MCF 10A (cell line): ENCODE data around the gene PREB. TPM values are rescaled to one million over a fixed set of nuclear protein-coding genes. Genes with fewer than 3 reads are reported as not detected.

Source experiments
- BruUV-seq: library from RNA; stranded (reverse); fragments of 400-500 nt; replicated peaks from 2 replicates; lab custom pipeline; 2021; lab: Mats Ljungman, UMichigan
- CTCF ChIA-PET: fragments of 300-600 bp; sonication (Branson Sonifier 250); formaldehyde crosslinking; extraction: SDS; loops from one replicate; lab custom pipeline; 2021; ENCODE audit warnings: antibody characterized with exemption, inconsistent platforms; lab: Yijun Ruan, JAX
- POLR2A ChIA-PET: fragments of 300-600, 350-650 bp; sonication (Branson Sonifier 250); formaldehyde crosslinking; extraction: SDS; loops from one replicate; lab custom pipeline; 2020; ENCODE audit warnings: antibody characterized with exemption, inconsistent platforms; lab: Yijun Ruan, JAX
- DNase-seq: peaks from one replicate; pipeline ENCODE4 v3.0.0-alpha.2; 2018; ENCODE audit not compliant: unreplicated experiment
- H3K27ac Mint-ChIP-seq: one replicate; pipeline ENCODE4 v1.8.0; 2022; ENCODE audit warnings: mild to moderate bottlenecking, low read depth, mixed read lengths; ENCODE audit not compliant: unreplicated experiment
- H3K27me3 Mint-ChIP-seq: one replicate; pipeline ENCODE4 v1.8.0; 2022; ENCODE audit warnings: mixed read lengths; ENCODE audit not compliant: insufficient read depth, unreplicated experiment
- H3K36me3 Mint-ChIP-seq: one replicate; pipeline ENCODE4 v1.8.0; 2022; ENCODE audit warnings: mild to moderate bottlenecking, moderate library complexity, mixed read lengths; ENCODE audit not compliant: insufficient read depth, unreplicated experiment
- H3K4me1 Mint-ChIP-seq: one replicate; pipeline ENCODE4 v1.8.0; 2022; ENCODE audit warnings: mixed read lengths; ENCODE audit not compliant: insufficient read depth, unreplicated experiment
- H3K4me3 Mint-ChIP-seq: one replicate; pipeline ENCODE4 v1.8.0; 2022; ENCODE audit warnings: mild to moderate bottlenecking, moderate library complexity, mixed read lengths; ENCODE audit not compliant: unreplicated experiment
- H3K9me3 Mint-ChIP-seq: one replicate; pipeline ENCODE4 v1.8.0; 2022; ENCODE audit warnings: mixed read lengths; ENCODE audit not compliant: unreplicated experiment
- CTCF ChIP-seq: fragments of 200-600 bp; IDR thresholded peaks from one replicate; pipeline ENCODE4 v1.8.0; 2022; ENCODE audit warnings: antibody characterized with exemption, mild to moderate bottlenecking; ENCODE audit not compliant: unreplicated experiment
- intact Hi-C: fragments of 100-400 bp; cut with micrococcal nuclease; formaldehyde crosslinking; loops from 2 replicates; pipeline ENCODE4 v1.14.1; 2022
- total RNA-seq: library from RNA; stranded (reverse); gene quantifications from 2 replicates; pipeline ENCODE4 v1.2.3, GENCODE V29; 2022

PREB gene
- total RNA-seq, 1 experiment from 2014 or later: 68.5 TPM

DNA sequence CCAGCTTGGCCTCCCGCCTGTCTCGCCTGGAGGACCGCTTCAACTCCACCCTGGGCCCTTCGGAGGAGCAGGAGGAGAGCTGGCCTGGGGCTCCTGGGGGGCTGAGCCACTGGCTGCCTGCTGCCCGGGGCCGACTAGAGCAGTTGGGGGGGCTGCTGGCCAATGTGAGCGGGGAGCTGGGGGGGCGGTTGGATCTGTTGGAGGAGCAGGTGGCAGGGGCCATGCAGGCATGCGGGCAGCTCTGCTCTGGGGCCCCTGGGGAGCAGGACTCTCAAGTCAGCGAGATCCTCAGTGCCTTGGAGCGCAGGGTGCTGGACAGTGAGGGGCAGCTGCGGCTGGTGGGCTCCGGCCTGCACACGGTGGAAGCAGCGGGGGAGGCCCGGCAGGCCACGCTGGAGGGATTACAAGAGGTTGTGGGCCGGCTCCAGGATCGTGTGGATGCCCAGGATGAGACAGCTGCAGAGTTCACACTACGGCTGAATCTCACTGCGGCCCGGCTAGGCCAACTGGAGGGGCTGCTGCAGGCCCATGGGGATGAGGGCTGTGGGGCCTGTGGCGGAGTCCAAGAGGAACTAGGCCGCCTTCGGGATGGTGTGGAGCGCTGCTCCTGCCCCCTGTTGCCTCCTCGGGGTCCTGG lies 51.5 kb downstream of the PREB start:
- BruUV-seq: no TSS peak

DNA sequence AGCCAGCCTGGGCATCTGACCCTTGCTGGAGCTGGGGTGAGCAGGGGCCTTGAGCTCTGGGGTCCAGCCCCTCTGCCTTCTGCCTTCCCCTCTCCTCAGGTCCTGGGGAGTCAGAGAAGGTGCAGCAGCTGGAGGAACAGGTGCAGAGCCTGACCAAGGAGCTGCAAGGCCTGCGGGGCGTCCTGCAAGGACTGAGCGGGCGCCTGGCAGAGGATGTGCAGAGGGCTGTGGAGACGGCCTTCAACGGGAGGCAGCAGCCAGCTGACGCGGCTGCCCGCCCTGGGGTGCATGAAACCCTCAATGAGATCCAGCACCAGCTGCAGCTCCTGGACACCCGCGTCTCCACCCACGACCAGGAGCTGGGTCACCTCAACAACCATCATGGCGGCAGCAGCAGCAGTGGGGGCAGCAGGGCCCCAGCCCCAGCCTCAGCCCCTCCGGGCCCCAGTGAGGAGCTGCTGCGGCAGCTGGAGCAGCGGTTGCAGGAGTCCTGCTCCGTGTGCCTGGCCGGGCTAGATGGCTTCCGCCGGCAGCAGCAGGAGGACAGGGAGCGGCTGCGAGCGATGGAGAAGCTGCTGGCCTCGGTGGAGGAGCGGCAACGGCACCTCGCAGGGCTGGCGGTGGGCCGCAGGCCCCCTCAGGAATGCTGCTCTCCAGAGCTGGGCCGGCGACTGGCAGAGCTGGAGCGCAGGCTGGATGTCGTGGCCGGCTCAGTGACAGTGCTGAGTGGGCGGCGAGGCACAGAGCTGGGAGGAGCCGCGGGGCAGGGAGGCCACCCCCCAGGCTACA lies 52.3 kb downstream of the PREB start:
- H3K9me3 Mint-ChIP-seq: no peaks in the 10 kb centered on the region
- H3K4me1 Mint-ChIP-seq: peaks cover 18% of the 10 kb centered on the region
- peaks cover 12% of the 10 kb centered on the region for H3K27me3 Mint-ChIP-seq
- H3K27ac Mint-ChIP-seq: no peak overlapping the region
- ChIA-PET POLR2A (interaction anchor here (0.8 to 3.3 kb wide), 6 partner anchors 11 to 240 kb away, joined by 3 to 18 read pairs (median 4); partner anchors contain the start of genes AGBL5, ATRAID, OST4 and SLC5A6), CTCF (interaction anchor here (0.6 to 2.1 kb wide), 9 partner anchors 9 to 211 kb away, joined by 3 to 8 read pairs (median 3); no protein-coding TSS in a partner anchor)
- no peak overlapping the region for H3K4me3 Mint-ChIP-seq
- no TSS peak for BruUV-seq
- intact Hi-C loops: no loop called here
- DNase-seq: no peak
- no peaks in the 10 kb centered on the region for H3K36me3 Mint-ChIP-seq
- no peak for TF ChIP-seq CTCF

More for the DNA sequence above, 51.5 kb downstream of the PREB start:
- Mint-ChIP-seq H3K36me3 (no peaks in the 10 kb centered on the region), H3K4me1 (peaks cover 14% of the 10 kb centered on the region), H3K27me3 (peaks cover 5% of the 10 kb centered on the region), H3K27ac (no peak overlapping the region), H3K9me3 (no peaks in the 10 kb centered on the region), H3K4me3 (no peak overlapping the region)
- ChIA-PET CTCF (interaction anchor here (0.6 to 2.1 kb wide), 6 partner anchors 13 to 197 kb away, joined by 3 to 8 read pairs (median 3); no protein-coding TSS in a partner anchor), POLR2A (interaction anchor here (0.9 to 3.3 kb wide), 7 partner anchors 11 to 238 kb away, joined by 3 to 18 read pairs (median 4); partner anchors contain the start of genes AGBL5, ATRAID, OST4 and PREB)
- DNase-seq: no peak
- TF ChIP-seq CTCF: no peak
- intact Hi-C loops: no loop called here

Other genes starting within 250 kb of the PREB start
- gene MAPRE3, start 164.0 kb downstream of the PREB start, total RNA-seq: 18.0 and 26.0 TPM in 2 replicates
- gene TMEM214, start 101.7 kb downstream of the PREB start, total RNA-seq: 118 and 138 TPM in 2 replicates
- gene AGBL5, start 83.0 kb downstream of the PREB start, total RNA-seq: 18.9 and 22.7 TPM in 2 replicates
- gene OST4, start 63.0 kb downstream of the PREB start, total RNA-seq: 257 and 340 TPM in 2 replicates
- gene EMILIN1, start 56.0 kb downstream of the PREB start, total RNA-seq: 0.20 and 0.21 TPM in 2 replicates
- gene KHK, start 47.9 kb downstream of the PREB start, total RNA-seq: 1.7 and 2.6 TPM in 2 replicates
- 10.9 and 12.9 TPM in 2 replicates for gene CGREF1, start 15.5 kb downstream of the PREB start, total RNA-seq
- not detected in 2 replicates for gene ABHD1, start 10.8 kb downstream of the PREB start, total RNA-seq
- gene PRR30, start 4.8 kb upstream of the PREB start, total RNA-seq: not detected in 2 replicates
- gene TCF23, start 14.4 kb upstream of the PREB start, total RNA-seq: not detected in 2 replicates
- 115 and 122 TPM in 2 replicates for gene ATRAID, start 77.4 kb upstream of the PREB start, total RNA-seq
- gene SLC5A6, start 77.6 kb upstream of the PREB start, total RNA-seq: 25.9 and 26.9 TPM in 2 replicates
- 59.5 and 66.5 TPM in 2 replicates for gene CAD, start 82.7 kb upstream of the PREB start, total RNA-seq
- not detected in 2 replicates for gene SLC30A3, start 128.4 kb upstream of the PREB start, total RNA-seq
- not detected in 2 replicates for gene DNAJC5G, start 140.8 kb upstream of the PREB start, total RNA-seq
- not detected in 2 replicates for gene TRIM54, start 147.8 kb upstream of the PREB start, total RNA-seq
- 7.9 and 9.5 TPM in 2 replicates for gene UCN, start 173.8 kb upstream of the PREB start, total RNA-seq
- gene MPV17, start 188.5 kb upstream of the PREB start, total RNA-seq: 104 and 114 TPM in 2 replicates
- 47.5 and 47.8 TPM in 2 replicates for gene GTF3C2, start 222.1 kb upstream of the PREB start, total RNA-seq
- 42.7 and 50.1 TPM in 2 replicates for gene EIF2B4, start 235.7 kb upstream of the PREB start, total RNA-seq
- gene SNX17, start 236.0 kb upstream of the PREB start, total RNA-seq: 101 and 125 TPM in 2 replicates
- 14.8 and 16.2 TPM in 2 replicates for gene ZNF513, start 246.1 kb upstream of the PREB start, total RNA-seq